ENCODE data around the gene GOT2.
A peak's percentile ranks its signal among the peaks of the same experiment; 100 is the strongest.
"Not testable (repeated sequence)": the region's sequence is repeated elsewhere in the genome, so short reads cannot be mapped to it uniquely, and the experiment has no call there.

GOT2 gene

DNA sequence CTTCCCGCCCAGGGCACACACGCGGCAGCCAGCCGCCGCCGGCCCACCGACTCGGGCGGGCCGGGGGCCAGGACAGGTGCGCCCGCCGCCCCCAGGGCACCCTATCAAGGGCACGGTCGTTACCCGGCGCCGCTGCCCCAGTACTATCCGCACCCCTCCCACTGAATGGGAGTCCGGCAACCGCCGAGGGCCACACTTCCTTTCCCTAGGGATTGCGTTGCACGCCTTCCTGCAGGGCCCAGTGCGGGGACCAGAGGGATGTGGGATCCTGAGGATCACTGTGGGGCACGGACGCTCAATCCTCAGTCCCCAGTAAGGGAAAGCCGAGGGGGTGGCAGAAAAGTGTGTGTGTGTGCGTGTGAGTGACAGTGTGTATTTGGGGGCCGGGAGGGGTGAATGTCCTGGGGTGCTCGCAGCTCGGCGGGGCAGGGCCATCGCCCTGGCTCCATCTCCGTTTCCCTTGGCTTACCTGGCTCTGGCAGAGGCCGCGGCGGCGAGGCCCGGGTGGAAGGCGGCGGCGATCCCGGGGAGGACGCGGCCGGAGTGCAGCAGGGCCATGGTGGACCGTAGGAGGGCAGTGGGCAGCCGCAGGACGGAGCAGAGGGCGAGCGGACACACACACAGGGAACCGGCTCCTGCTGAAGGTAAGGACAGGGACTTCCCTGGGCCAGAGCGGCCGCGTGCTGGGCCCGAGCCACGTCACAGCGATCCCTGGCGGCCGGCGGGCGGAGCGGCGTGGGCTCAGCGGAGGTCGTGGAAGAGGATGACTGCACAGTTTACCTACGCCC is at the start of gene GOT2:
GOT2 (minus strand) TSS at position 646 of the 788 bp plus-strand sequence; CDS start at position 558, 88 bp downstream.
- DNase-seq = peak; percentile 70

DNA sequence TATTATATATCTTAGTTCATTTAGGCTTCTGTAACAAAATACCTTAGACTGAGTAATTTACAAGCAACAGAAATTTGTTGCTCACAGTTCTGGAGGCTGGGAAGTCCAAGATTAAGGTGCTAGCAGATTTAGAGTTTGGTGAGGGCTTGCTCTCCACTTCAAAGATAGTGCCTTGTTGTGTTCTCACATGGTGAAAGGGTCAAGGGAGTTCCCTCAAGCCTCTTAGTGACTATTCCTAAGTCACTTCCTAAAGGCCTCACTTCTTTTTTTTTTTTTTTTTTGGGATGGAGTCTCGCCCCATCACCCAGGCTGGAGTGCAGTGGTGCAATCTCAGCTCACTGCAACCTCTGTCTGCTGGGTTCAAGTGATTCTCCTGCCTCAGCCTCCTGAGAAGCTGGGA is 45.2 kb upstream of the GOT2 start:
- DNase-seq = not testable (repeated sequence)

DNA sequence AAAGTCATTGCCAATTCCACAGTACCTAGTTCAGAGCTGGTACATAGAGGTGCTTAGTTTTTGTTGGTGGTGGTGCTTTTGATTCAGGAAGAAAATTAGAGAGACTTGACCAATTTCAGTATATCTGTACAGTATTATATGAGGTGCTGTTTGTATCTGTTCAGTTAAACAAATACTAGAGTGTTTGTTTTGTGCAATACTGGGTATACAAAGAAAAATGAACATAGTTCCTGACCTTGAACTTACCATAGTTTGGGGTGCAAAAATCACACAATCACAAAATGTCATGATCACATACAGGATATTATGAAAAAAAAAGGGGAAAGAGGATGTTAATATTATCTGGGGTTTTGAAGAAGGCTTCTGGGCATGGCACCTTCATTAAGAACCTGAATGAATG is 39.8 kb upstream of the GOT2 start:
- no peak for DNase-seq

DNA sequence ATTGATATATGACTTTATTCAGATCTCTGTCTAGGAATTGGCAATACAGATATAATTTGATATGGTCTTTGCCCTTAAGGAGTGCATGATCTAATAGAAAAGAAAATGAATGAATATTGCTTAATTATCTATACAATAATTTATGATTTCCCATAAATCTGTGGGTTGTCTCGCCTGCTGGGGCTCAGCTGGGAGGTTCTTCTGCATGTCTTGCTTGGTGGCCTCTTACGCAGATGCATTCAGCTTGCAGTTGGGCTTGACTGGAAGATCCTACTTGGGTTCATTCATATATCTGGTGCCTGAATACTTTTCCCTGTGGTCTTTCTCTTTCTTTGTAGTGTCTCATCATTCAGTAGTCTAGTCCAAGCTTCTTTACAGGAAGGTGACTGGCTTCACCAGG is 34.0 kb upstream of the GOT2 start:
- DNase-seq = no peak

DNA sequence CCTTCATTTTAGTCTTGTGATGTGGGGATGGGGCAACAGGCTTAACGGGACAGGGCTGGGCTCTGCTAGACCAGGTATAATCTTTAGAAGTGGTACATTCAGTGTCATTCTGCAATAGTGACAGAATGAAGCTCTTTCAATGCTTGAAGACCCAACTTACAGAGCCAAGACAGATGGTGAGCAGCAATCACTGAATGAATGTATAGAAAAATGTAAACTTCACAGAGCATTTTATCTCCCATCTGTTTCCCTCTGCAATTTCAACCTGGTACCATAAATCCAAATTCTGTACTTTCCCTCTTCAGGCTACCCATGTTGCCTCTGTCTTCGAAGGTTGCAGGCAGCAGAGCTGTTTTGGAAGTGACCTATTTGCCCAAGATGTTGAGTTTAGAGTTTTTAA is 33.5 kb upstream of the GOT2 start:
- DNase-seq = no peak

DNA sequence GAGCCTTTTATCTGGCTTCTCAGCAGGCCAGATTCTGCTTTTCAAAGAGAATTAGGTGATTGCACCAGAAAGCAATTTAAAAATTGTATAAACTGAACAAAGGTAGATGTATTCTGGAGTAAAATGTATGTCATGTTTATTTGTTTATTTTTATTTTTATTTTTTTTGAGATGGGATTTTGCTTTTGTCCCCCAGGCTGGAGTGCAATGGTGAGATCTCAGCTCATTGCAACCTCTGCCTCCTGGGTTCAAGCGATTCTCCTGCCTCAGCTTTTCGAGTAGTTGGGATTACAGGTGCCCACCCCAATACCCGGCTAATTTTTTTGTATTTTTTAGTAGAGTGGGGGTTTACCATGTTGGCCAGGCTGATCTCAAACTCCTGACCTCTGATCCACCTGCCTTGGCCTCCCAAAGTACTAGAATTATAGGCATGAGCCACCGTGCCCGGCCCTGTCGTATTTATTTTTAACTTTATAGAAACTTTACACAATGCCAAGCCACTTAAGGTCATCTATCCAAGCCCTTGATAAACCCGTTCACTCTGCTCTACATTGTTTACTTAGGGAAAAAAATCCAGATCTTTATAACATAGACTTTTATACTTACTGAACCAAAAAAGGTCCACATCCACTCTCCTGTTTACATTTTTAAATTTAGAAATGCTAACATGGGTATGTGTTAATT is 22.7 kb upstream of the GOT2 start:
- no peak for DNase-seq

DNA sequence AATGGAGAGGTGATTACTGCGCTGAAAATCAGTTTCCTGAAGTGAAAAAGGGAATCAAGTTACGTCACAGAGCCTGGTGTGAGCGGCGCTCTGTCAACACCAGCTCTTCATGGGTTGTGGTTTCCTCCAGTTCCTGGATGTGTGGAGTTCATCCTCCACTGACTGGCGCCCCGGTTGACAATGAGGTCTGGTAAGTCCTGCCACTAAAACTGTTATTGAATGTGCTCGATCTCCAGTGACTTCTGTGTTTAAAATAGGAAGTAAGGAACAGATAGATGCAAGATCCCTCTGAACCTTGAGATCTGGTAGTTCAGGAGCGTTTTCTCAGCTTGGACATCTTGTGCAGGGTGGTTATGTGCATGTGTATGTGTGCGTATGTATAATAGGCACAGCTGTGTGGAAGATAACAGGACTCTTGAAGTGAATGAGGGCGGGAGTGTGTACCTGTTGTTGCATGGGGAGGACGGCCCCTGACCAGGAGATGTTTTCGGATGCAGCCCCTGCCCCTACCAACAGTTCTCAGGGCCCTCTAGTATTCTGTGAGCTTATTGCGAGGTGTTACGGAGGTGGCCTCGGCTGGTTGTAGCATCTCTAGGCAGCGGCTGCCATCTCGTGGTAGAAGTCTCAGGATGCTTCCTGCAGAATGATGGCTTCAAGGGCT is 22.0 kb upstream of the GOT2 start:
- DNase-seq = peak; percentile 71

DNA sequence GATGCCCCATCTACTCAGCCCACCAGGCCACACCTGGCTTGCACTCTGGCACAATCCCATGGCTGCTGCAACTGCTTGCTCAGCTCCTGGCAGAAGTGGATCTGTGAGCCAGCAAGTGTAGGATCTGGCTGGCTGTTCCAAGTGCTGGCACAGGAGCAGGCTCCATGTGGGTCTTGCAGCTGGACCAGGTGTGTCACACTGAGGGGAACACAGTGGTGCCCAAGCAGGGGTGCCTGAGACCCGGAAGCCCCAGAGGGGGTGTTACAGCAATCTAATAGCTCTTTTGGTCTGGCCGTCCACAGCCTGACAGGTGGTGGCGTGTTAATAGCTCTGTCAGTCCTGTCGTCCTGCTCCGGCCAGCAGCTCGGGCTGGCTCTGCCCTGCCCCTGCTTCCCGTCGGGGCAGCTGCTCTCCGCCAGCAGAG is 19.6 kb upstream of the GOT2 start:
- DNase-seq = no peak

DNA sequence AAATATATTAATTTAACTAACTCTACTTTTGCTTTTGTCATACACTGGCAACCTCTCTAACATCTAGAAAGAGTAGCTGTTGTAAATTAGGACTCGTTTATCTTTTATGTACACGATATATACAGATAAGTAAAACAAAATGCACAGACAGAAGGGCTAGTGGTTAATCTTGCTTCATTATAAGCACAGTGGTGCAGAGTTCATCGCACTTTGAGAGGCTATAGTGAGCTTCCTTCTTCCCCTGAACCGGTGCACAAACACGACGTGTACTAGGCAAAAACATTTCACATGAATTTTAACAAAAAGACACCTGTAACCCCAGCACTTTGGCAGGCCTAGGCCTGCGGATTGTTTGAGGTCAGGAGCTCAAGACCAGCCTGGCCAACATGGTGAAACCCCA is 10.4 kb upstream of the GOT2 start:
- DNase-seq = no peak

DNA sequence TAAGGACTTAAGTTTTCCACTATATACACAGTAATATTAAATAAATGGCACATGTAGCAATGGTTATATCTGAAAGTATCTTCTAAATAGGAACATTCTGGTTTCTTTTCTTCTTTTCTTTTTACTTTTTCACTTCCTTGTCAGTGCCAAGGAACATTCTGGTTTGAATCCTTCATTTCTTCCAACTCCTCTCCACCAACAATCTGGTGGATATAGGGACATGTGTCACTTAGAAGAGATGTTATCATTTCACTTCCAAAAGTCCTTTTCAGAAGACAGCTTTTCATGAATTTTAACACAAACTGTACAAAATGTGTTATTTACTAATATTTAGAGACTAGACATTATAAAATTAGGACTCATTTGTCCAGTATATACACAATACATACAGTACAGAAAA is 7.9 kb upstream of the GOT2 start:
- no peak for DNase-seq

DNA sequence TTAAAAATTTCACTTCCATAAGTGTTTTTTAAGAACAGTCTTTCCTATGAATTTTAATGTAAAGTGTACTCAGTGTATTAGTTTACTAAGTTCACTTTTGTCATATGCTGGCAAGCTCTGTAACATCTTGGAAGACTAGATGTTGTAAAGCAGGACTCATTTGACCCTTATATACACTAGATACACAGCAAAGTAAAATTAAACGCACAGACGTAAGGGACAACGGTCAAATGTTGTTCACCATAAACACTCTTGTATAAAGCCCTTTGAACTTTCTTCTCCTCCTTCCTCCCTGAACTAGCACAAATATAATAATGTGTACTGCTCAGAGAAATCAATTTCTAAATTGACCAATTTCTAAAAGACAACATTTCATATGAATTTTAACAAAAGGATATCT is 7.0 kb upstream of the GOT2 start:
- no peak for DNase-seq

DNA sequence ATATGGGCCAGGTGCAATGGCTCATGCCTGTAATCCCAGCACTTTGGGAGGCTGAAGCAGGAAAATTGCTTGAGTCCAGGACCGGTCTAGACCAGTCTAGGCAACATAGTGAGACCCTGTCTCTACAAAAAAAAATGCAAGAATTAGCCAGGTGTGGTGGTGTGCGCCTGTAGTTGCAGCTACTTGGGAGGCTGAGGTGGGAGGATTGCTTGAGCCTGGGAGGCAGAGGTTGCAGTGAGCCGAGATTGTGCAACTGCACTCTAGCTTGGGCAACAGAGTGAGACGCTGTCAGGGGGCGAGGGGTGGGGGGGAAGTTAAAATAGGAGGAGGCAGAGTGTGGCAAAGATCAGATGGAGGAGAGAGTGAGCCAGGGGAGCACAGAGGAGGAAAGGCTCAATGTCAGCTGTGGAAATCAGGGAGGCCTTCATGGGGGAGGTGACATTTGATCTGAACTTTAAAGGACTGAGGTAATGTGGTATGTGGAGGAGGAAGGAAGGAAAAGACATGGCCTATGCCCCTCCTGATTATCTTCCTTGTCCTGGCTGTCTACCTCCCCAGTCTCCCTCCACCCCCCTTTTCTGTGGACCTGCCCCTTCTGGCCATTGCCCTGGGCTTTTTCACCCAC is 4.7 kb upstream of the GOT2 start:
- no peak for DNase-seq

DNA sequence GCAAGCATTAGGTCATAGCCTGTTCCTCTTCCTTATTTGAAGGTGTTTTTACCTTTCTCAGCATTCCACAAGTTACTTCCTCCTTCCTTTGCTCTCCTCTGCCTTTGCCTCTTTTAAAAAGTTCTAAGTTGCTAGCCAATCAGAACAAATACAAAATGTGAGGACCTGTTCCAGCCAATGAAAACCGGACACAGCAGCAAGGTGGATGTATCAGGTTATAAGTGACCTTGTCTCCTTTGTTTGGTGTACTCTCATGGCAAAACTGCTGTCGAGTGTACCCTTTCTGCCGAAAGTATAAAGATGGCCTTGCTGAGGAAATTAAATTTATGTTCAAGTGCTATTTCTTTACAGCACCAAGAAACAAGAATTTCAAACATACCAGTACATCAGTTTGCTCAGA is 2.2 kb upstream of the GOT2 start:
- DNase-seq = not testable (repeated sequence)

DNA sequence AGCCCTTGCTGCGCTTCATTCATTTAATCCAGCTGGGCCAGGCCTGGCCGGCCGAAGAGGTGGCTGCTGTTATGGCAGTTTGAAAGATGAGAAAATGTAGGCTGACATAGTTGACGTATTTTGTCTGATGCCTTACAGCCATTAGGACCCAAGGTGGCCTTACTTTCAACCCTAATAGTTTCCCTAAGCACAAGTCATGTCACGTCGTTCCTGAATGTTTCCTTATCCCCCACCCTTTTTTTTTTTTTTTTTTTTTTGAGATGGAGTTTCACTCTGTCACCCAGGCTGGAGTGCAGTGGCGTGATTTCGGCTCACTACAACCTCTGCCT is 307 bp upstream of the GOT2 start:
- no peak for DNase-seq

DNA sequence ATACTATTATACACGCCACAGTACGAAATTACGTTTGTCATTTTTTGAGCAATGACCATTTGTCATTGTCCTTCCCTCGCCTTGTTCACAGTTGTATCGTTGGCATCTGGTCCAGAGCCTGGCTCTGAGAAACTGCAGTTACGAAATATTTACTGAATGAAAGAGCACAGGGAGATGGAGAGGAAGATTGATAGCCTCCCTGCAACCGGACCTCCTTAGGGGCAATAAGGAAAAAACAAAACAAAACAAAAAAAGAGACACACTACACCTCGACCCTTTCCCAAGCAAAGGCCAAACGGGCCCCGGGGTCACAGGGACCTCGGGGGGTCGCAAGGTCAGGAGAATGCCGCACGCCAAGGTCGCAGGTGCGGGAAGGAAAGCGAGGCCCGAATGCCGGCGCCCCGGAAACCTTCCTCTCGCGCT is 857 bp downstream of the GOT2 start:
- DNase-seq = no peak

DNA sequence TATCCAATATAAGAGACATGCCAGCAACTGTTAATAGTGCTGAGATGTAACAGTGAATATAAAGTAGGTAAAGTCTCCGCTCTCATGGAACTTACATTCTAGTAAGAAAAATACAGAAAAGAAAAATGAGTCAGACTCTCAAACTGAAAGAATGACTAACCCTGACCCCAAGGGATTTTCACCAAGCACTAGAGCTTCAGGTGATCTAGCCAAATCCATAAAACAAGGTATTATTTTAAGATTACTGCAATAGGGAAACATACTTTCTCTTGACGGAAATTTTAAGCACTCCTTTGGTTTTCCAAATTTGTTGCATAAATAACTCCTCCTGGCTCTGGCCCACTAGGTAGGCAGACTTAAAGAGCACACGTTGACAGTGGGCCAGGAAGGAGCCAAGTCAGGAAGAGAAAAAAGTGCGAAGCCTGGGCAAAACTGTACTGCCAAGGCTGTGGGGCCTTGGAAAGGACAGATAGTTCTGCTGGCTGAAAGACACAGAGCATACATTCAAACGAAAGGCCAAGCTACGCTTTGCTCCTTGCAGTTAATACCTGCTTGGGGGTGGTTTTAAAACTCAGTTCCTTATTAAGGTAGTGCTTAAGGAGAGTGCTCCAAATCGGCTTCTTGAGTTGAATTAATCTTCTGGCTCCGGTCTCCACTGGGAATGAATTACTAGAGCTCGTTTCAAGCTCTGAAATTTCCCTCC is 1.4 kb downstream of the GOT2 start:
- no peak for DNase-seq

DNA sequence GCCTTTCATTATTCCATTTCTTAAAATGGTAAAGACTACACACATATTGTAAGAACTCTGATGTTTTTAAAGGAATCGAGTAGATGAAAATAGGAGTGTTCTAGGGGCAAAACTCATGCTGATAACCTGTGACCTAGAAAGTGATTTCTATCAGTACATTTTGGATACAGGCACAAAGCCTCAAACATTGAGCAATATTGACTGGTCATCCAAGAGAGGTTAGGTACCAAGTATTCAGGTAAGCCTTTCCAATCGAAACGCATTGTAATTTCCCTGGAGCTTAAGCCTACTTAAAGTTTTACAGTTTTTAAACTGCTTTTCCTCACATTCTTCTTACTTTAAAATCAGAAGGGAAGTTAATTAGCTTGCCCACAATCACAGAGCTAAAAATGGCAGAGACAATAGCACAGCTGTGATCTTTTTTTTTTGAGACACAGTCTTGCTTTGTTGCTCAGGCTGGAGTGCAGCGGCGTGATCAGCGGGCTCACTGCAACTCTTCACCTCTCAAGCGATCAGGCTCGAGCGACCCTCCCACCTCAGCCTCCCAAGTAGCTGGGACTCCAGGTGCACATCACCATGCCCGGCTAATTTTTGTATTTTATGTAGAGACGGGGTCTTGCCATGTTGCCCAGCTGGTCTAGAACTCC is 3.3 kb downstream of the GOT2 start:
- no peak for DNase-seq

DNA sequence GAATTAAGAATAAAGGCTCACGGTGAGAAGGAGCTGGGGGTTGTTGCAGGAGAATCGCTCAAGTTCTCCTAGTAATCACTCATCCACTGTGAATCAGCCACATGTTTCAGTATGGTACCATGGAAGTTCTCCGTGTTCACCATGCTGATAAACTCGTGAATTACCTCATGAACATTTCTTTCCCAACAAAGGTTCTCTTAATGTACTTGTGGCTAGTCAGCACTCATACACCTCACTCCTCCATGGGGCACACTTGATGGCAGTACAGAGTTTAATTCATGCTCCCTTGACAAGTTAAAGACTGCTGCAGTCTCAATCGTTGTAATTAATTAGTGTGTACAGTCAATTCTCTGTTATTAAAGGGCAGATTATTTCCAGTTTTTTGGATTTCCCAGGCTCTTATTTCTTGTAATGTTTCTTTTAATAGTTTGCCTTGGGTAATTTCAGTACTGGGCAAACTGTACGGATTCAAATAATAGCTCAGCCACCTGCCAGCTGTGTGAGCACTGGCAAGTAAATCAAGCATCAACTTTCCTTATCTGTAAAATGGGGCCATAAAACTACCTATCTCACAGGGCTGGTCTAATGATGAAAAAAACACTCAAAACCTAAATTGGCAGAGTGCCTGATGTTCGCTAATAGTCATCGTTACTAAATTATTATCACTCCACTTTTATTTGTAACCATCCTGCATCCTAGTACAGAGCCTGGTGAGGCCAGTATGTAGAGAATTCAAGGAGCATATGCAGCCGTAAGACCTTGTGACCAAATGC is 6.1 kb downstream of the GOT2 start:
- DNase-seq = no peak

DNA sequence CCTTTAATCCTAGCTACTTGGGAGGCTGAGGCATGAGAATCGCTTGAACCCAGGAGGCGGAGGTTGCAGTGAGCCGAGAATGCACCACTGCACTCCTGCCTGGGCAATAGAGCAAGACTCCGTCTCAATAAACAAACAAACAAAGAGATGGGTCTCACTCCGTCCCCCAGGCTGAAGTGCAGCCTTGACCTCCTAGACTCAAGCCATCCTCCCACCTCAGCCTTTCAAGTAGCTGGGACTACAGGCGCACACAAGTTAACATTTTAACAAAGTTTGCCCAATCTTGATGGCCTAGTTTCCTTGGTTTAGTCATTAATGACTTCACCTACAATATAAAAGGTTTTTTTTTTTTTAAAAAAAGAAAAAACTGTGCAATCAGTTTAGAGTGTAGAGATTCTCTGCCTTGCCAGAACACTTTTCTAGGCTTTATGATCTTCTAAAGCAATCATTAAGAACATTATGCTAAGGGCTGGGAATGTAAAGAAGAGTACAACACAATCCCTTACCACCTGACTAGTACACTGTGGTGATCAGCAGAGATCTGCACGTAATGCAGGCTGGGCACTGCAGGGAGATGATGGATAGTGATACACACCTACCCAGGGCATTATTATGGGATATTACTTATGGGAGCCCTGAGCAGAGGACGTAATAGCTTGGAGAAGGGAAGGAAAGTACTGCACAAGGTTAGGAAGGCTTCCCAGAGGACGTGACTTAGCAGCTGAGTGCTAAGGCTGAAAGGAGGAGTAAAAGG is 6.9 kb downstream of the GOT2 start:
- DNase-seq = no peak

DNA sequence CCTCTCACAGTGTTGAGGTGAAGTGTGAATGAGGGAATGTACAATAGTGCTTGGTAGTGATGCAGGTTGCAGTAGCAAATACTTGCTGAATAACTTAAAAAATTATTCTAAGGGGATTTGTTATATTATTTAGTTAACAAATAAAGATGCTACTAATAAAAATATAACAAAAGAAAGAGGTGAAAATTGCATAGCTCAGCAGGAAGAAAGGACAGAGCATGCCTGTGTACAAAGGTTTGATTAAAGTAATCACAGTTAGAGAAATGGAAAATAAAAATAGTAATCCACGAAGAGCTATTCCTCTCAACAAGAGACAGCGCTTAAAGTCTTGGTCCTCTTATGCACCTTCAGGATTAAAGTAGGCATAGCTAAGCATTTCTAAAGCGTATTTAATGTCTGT is 11.0 kb downstream of the GOT2 start:
- no peak for DNase-seq

DNA sequence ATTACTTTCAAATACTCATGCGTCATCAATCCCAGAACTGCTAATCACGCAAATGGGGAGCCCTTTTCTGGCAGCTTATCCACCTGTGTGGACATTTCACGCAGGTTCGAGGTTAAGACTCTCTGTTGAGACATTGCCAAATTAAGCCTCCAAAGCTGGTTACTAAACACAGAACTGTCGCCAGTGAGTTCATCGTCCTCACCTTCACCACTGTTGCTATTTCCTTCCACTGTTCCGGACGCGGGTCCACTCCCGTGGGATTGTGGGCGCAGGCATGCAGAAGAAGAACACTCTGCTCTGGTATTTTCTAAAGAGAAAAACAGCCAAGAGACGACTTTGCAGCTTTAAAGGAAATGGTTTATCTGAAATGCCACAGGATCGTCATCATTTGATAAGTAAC is 16.1 kb downstream of the GOT2 start:
- DNase-seq = no peak

Data from activated gamma-delta T cell treated with Interleukin-2 at 50 U/mL for 16 hours (primary cell).